Small intestine (tissue), 16 donors: Measurements from ENCODE around the gene INPP4B. TPM values are rescaled to one million over a fixed set of nuclear protein-coding genes. Genes with fewer than 3 reads are reported as not detected.

ENCODE experiments used
- DNase-seq, 2 donors: peaks; one replicate each; pipeline versions ENCODE4 v3.0.0 to v3.0.0-alpha.2; 2013
- FAIRE-seq: peaks from 2 replicates; lab custom pipeline; 2012; peaks lifted over from hg19 to GRCh38; lab: Jason Lieb, UNC
- H3K27ac ChIP-seq, 3 donors: one replicate each; pipeline ENCODE4 v1.5.1; 2013; ENCODE audit warnings: low read length in 2 of 3, mild to moderate bottlenecking in 2 of 3, control low read depth in 1 of 3, inconsistent platforms in 1 of 3, low read depth in 1 of 3, moderate library complexity in 1 of 3
- H3K27me3 ChIP-seq, 3 donors: one replicate each; pipeline ENCODE4 v1.6.1; 2013; ENCODE audit warnings: low read length in 3 of 3, inconsistent platforms in 1 of 3; ENCODE audit not compliant: control insufficient read depth in 3 of 3, insufficient read depth in 3 of 3
- H3K36me3 ChIP-seq, 3 donors: one replicate each; pipeline ENCODE4 v1.6.1; 2013; ENCODE audit warnings: low read length in 3 of 3, inconsistent platforms in 1 of 3, low read depth in 1 of 3, mild to moderate bottlenecking in 1 of 3, moderate library complexity in 1 of 3; ENCODE audit not compliant: control insufficient read depth in 3 of 3, insufficient read depth in 2 of 3
- H3K4me1 ChIP-seq, 3 donors: one replicate each; pipeline ENCODE4 v1.6.1; 2013; ENCODE audit warnings: low read length in 2 of 3, inconsistent platforms in 1 of 3, low read depth in 1 of 3, mild to moderate bottlenecking in 1 of 3, moderate library complexity in 1 of 3; ENCODE audit not compliant: control insufficient read depth in 3 of 3, insufficient read depth in 2 of 3
- H3K4me3 ChIP-seq, 3 donors: one replicate each; pipeline ENCODE4 v1.5.1; 2013; ENCODE audit warnings: low read length in 3 of 3, control low read depth in 1 of 3, inconsistent platforms in 1 of 3, low read depth in 1 of 3, mild to moderate bottlenecking in 1 of 3, moderate library complexity in 1 of 3
- H3K9me3 ChIP-seq, 2 donors: one replicate each; pipeline ENCODE4 v1.6.1; 2013; ENCODE audit warnings: low read depth in 1 of 2, low read length in 1 of 2; ENCODE audit not compliant: control insufficient read depth in 2 of 2, insufficient read depth in 1 of 2
- WGBS, 3 donors: extraction: QIAGEN DNeasy Blood & Tissue Kit; methylation state at CpG; one replicate each; pipeline ENCODE4 v1.1.7; 2013; 5-methylcytosine and 5-hydroxymethylcytosine counted together
- long read RNA-seq, 10 donors: transcript quantifications; one replicate each; lab custom pipeline, GENCODE V29; 2026
- polyA plus RNA-seq, 4 donors: library from polyadenylated mRNA; stranded (reverse) in 3 of 4; unstranded in 1 of 4; fragments of 200-250 nt in 3 of 4; fragments of 120-200 nt in 1 of 4; gene quantifications; one replicate each; pipeline versions ENCODE4 v1.2.1 to v1.2.3, GENCODE V29; 2013
- donor health status: healthy with polysubstance abuse.
- donor health status: control.
- donor health status: control.
- donor health status: Bipolar disorder and iron deficiency.
- donor health status: healthy.

The INPP4B gene
- 1 to 10 TPM; 2.7 to 6.6 (median 4.2) TPM for polyA plus RNA-seq
- long read RNA-seq, donor 1: 0 reads
- long read RNA-seq, donor 2: 0 reads
- long read RNA-seq, donor 3: 0 reads
- long read RNA-seq, donor 4: 0 reads
- long read RNA-seq, donor 5: 0 reads
- long read RNA-seq, donor 6: 0 reads
- long read RNA-seq, donor 7, partial matches to known transcripts: 0 of 1 reads
- long read RNA-seq, donor 7, other reads (novel, unspliced or antisense): 0 of 1 reads
- long read RNA-seq, donor 8: 0 reads
- long read RNA-seq, donor 9: 0 reads
- long read RNA-seq, donor 10: 0 reads

DNA sequence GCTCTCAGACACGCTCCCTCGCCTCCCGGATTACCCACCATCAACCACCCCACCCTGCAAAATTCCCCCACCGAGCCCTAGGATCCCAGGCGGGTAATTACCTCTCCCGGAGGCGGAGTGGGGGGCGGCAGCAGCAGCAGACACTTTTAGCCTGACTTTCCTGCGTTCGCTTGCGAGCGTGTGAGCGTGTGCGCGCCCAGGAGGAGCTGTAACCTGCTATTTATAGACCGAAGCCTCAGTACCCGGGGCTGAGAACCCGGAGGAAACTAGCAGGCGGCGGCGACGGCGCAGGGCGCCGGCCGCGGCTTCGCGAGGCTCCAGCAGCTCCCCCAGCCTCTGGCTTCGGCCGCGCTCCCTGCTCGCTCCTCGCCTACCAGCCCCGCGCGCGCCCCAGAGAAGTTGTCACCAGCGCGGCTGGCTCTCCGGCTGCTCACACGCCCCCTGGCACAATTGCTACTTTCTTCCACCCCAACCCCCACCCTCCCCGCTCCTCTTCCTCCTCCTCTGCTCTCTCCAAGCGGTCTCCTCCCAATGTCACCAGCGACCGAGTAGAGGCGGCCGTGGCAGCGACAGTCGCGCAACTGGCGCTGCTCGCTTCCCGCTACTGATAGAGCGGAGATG is at the start of gene INPP4B:
Gene INPP4B, minus strand, starts transcription at position 194 of the 621 bp plus-strand sequence.
- DNase-seq: peak; percentile 44 to 71
- no peak for FAIRE-seq
- Histone ChIP-seq H3K4me1 (peaks cover 0 to 6% (median 3%) of the 10 kb centered on the region in 3 donors), H3K4me3 (peak within 1 kb of the TSS; percentile 55 to 68 (median 61)), H3K9me3 (no peaks in the 10 kb centered on the region), H3K27me3 (peaks cover 0 to 19% (median 0%) of the 10 kb centered on the region in 3 donors), H3K36me3 (no peaks in the 10 kb centered on the region), H3K27ac (peak within 1 kb of the TSS in 1 of 3 donors; percentile 13)
- 0 to 1% (median 0%) methylated on average over 52 to 55 of the region's 55 CpGs for WGBS, 3 donors

GRCh38 chr4:142893012-142893411 is 46.9 kb upstream of the INPP4B start:
- DNase-seq (no peak), FAIRE-seq (no peak)
- Histone ChIP-seq H3K9me3 (peaks cover 0 to 15% of the 10 kb centered on the region in 2 donors), H3K4me1 (no peaks in the 10 kb centered on the region), H3K36me3 (no peaks in the 10 kb centered on the region), H3K27me3 (no peaks in the 10 kb centered on the region), H3K27ac (no peak overlapping the region), H3K4me3 (no peak overlapping the region)
- 75 to 91% (median 87%) methylated on average over 3 of the region's 3 CpGs for WGBS, 3 donors

DNA sequence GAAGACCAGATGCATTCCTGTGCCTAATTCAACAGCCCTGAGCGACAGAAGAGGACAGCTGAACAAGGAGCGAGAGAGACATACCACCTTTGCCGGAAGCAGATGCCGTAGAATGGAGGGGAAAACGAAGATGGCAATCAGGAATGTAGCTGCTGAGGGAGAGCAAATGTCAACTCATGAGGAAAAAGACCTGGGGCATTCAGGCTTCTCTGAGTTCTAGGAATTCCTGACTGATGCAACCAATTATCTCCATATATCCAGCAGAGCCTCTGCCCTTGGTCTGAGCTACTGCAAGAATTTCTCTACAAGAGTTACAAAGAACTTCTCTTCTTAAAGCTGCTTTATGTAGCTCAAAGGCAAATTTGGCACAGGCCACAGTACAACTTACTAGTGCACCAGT is 40.5 kb upstream of the INPP4B start:
- DNase-seq: no peak
- H3K9me3 ChIP-seq: no peaks in the 10 kb centered on the region
- H3K36me3 ChIP-seq: no peaks in the 10 kb centered on the region
- H3K4me1 ChIP-seq: no peaks in the 10 kb centered on the region
- FAIRE-seq: no peak
- H3K27me3 ChIP-seq: peaks cover 0 to 1% (median 0%) of the 10 kb centered on the region in 3 donors
- H3K27ac ChIP-seq: no peak overlapping the region
- 89 to 94% (median 89%) methylated on average over 5 of the region's 5 CpGs for WGBS, 3 donors
- H3K4me3 ChIP-seq: no peak overlapping the region

DNA sequence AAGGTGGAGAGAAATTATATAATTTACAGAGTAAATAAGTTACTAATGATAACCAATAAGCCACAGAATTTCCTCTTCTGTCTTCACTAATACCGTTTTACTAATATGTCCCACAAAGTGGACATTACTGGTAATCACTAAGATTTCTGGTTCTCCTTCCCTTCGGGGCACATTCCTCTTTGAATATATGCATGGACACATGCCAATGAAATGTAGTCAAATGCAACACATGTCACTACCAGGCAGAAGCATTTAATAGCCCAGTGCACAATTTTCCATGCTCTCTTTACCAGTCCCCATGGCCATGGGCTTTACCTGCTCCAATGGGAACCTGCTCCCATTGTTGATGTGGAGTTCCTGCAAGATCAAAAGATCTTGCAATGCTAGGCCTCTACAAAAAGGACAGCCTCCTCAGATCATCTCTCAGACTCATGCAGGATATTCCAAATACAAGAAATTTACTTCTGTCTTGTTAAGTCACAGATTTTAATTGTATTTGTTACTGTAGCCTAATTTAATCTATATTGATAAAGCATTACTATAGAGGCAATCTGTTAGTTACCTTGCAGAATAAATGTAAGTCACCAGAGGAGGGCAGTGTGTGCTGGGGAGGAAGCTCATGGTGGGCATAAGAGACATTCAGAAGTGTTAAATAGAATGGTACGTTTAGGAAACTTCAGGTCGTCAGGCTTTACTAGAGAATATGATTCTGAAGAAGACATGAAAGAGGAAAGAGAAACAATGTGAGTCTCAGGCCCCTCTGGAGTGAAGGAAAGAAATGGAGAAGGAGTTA is 37.1 kb upstream of the INPP4B start:
- Histone ChIP-seq H3K4me3 (no peak overlapping the region), H3K27ac (no peak overlapping the region), H3K36me3 (no peaks in the 10 kb centered on the region), H3K27me3 (peaks cover 0 to 1% (median 0%) of the 10 kb centered on the region in 3 donors), H3K9me3 (no peaks in the 10 kb centered on the region), H3K4me1 (no peaks in the 10 kb centered on the region)
- 46 to 52% (median 50%) methylated on average over 4 of the region's 4 CpGs for WGBS, 3 donors
- DNase-seq (peak; percentile 5 to 46), FAIRE-seq (no peak)

DNA sequence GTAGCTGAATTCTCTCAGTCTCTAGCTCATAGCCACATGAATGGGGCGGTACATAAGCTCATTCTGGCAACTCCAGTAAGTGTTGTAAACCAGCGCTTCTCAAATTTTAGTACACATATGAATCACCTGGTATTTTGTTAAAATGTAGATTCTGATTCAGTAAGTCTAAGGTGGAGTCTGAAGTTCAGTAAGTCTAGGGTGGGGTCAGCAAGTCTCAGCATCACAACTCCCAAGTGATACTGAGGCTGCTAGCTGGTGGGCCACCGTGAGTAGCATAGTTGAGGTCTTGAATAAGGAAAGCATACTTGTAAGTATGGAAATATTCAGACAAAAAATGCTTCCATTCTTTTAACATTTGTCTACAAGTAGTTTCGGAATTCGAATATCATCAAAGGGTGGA is 36.1 kb upstream of the INPP4B start:
- 81 to 89% (median 89%) methylated on average over 5 of the region's 5 CpGs for WGBS, 3 donors
- Histone ChIP-seq H3K36me3 (no peaks in the 10 kb centered on the region), H3K4me1 (no peaks in the 10 kb centered on the region), H3K27me3 (peaks cover 0 to 1% (median 0%) of the 10 kb centered on the region in 3 donors), H3K9me3 (peaks cover 0 to 4% of the 10 kb centered on the region in 2 donors), H3K27ac (no peak overlapping the region), H3K4me3 (no peak overlapping the region)
- DNase-seq (no peak), FAIRE-seq (no peak)

- Histone ChIP-seq H3K27ac (no peak overlapping the region), H3K4me1 (no peaks in the 10 kb centered on the region), H3K36me3 (no peaks in the 10 kb centered on the region), H3K27me3 (peaks cover 0 to 1% (median 0%) of the 10 kb centered on the region in 3 donors), H3K9me3 (peaks cover 0 to 4% of the 10 kb centered on the region in 2 donors), H3K4me3 (no peak overlapping the region)
- 91 to 98% (median 91%) methylated on average over 2 of the region's 2 CpGs for WGBS, 3 donors
- DNase-seq: no peak
- FAIRE-seq: no peak
Observed at GRCh38 chr4:142881331-142881730, 35.2 kb upstream of the INPP4B start.

DNA sequence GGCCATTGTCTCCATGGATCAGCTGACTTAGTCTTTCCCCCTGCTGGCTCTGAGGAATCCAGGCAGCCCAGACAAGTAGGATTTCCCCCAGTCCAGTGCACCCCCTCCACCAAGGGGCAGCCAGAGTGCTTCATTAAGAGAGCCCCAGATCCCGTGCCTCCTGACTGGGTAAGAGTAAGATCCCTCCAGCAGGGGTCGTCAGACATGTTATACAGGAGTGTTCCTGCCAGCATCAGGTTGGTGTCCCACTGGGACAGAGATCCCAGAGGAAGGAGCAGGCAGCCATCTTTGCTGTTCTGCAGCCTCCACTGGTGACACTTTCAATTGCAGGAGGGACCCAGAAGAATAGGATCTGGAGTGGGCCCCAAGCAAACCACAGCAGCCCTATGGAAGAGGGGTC is 29.0 kb upstream of the INPP4B start:
- peaks cover 0 to 6% (median 0%) of the 10 kb centered on the region in 3 donors for H3K27me3 ChIP-seq
- no peaks in the 10 kb centered on the region for H3K36me3 ChIP-seq
- no peak overlapping the region for H3K27ac ChIP-seq
- H3K9me3 ChIP-seq: peaks cover 0 to 13% of the 10 kb centered on the region in 2 donors
- no peak for FAIRE-seq
- DNase-seq: no peak
- H3K4me3 ChIP-seq: no peak overlapping the region
- WGBS, 3 donors: 77 to 83% (median 79%) methylated on average over 2 of the region's 2 CpGs
- H3K4me1 ChIP-seq: no peaks in the 10 kb centered on the region

DNA sequence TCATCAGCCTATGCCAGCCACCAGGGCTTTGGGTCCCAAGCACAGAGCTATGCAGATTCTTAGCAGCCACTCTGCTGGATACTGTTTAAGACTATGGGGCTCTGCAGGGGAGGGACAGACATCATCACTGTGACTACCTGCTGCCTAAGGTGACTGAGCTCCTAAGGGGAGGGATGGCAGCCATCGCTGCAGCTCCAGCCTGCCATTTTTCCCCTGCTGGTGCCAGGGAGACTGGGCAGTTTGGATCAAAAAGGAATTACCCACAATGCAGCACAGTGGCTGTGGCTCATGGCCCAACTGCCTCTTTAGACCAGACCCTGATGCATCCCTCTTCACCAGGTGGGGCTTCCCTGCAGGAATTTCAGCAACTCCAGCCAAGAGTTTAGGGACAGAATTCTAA is 28.6 kb upstream of the INPP4B start:
- no peak for FAIRE-seq
- Histone ChIP-seq H3K9me3 (peaks cover 0 to 13% of the 10 kb centered on the region in 2 donors), H3K4me1 (no peaks in the 10 kb centered on the region), H3K36me3 (no peaks in the 10 kb centered on the region), H3K27ac (no peak overlapping the region), H3K27me3 (peaks cover 0 to 6% (median 0%) of the 10 kb centered on the region in 3 donors), H3K4me3 (no peak overlapping the region)
- no peak for DNase-seq
- WGBS, 3 donors: 75 to 94% (median 90%) methylated on average over 1 of the region's 1 CpG
